PFSK-1 (cell line): ENCODE results near the gene PDC.

ENCODE experiments used
- FOXP2 ChIP-seq: optimal IDR thresholded peaks from 2 replicates; pipeline ENCODE3; 2011; ENCODE audit warnings: borderline replicate concordance, control low read depth, inconsistent platforms; ENCODE audit not compliant: insufficient read depth; ENCODE audit errors: extremely low read length, extremely low read depth
- POLR2AphosphoS5 ChIP-seq: IDR thresholded peaks from 2 replicates; pipeline ENCODE4 v1.6.1; 2012; ENCODE audit warnings: low read depth, mild to moderate bottlenecking, control low read depth, low read length, moderate library complexity
- SIN3A ChIP-seq: IDR thresholded peaks from 2 replicates; pipeline ENCODE4 v1.6.1; 2012; ENCODE audit warnings: mild to moderate bottlenecking, low read length, moderate library complexity, borderline replicate concordance; ENCODE audit not compliant: insufficient read depth
- TAF1 ChIP-seq: IDR thresholded peaks from 2 replicates; pipeline ENCODE4 v1.6.1; 2012; ENCODE audit warnings: low read length, control low read depth, borderline replicate concordance; ENCODE audit not compliant: insufficient read depth
- TF ChIP-seq, protein P1 (sequence below), 2 experiments: IDR thresholded peaks; 2 replicates each; pipeline versions ENCODE4 v1.6.1 to v1.8.0; 2011 to 2012; ENCODE audit warnings: low read depth in 2 of 2, low read length in 2 of 2, control low read depth in 1 of 2, inconsistent platforms in 1 of 2, mild to moderate bottlenecking in 1 of 2, moderate library complexity in 1 of 2; ENCODE audit not compliant: insufficient read depth in 1 of 2

DNA sequence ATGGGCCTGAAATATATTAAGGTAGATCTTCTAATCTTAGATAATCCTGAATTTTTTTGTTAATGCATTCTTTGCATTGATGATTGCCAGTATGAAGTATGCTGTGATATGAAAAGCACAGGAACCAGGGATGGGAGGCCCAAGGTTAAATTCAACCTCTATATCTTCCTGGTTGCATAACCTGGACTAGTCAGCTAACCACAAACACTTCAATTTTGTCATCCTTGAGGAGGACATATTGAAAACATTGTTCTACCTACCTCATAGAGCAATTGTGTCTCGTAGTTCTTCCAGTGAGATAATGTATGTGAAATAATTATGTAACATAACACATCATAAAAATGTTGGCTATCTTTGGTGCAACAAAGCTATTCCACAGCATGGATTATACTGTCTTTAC lies 25.6 kb downstream of the PDC start:
- TF ChIP-seq POLR2AphosphoS5 = no peak
- TF ChIP-seq SIN3A = no peak
- TF ChIP-seq FOXP2 = no peak
- no peak for TF ChIP-seq TAF1
- TF ChIP-seq, protein P1, sequence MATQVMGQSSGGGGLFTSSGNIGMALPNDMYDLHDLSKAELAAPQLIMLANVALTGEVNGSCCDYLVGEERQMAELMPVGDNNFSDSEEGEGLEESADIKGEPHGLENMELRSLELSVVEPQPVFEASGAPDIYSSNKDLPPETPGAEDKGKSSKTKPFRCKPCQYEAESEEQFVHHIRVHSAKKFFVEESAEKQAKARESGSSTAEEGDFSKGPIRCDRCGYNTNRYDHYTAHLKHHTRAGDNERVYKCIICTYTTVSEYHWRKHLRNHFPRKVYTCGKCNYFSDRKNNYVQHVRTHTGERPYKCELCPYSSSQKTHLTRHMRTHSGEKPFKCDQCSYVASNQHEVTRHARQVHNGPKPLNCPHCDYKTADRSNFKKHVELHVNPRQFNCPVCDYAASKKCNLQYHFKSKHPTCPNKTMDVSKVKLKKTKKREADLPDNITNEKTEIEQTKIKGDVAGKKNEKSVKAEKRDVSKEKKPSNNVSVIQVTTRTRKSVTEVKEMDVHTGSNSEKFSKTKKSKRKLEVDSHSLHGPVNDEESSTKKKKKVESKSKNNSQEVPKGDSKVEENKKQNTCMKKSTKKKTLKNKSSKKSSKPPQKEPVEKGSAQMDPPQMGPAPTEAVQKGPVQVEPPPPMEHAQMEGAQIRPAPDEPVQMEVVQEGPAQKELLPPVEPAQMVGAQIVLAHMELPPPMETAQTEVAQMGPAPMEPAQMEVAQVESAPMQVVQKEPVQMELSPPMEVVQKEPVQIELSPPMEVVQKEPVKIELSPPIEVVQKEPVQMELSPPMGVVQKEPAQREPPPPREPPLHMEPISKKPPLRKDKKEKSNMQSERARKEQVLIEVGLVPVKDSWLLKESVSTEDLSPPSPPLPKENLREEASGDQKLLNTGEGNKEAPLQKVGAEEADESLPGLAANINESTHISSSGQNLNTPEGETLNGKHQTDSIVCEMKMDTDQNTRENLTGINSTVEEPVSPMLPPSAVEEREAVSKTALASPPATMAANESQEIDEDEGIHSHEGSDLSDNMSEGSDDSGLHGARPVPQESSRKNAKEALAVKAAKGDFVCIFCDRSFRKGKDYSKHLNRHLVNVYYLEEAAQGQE (IDR thresholded peaks at IDR 0.05; ENCODE audit: insufficient read depth in 1 of 2, low read depth in 2 of 2, low read length in 2 of 2) = no peak
